Stimulated activated CD8-positive, alpha-beta memory T cell treated with anti-CD3 and anti-CD28 coated beads, Interleukin-4, amount 100 ng/mL, for 1 hour (primary cell): ENCODE results near the gene HMX1.

Experiments used
- DNase-seq, 2 donors: peaks; one replicate each; pipeline ENCODE4 v3.0.0-alpha.2; 2020; ENCODE audit warnings: low read depth in 2 of 2, low spot score in 1 of 2

The HMX1 gene

GRCh38 chr4:8842614-8843013, 29.0 kb downstream of the HMX1 start:
- no peak for DNase-seq

GRCh38 chr4:8841678-8842268, 29.9 kb downstream of the HMX1 start:
- no peak for DNase-seq

GRCh38 chr4:8840816-8841455, 30.7 kb downstream of the HMX1 start:
- no peak for DNase-seq

- no peak for DNase-seq
Observed at GRCh38 chr4:8840006-8840793, 31.4 kb downstream of the HMX1 start.

GRCh38 chr4:8838961-8839431, 32.6 kb downstream of the HMX1 start:
- DNase-seq, result no peak

GRCh38 chr4:8838296-8838960, 33.2 kb downstream of the HMX1 start:
- DNase-seq, result no peak

GRCh38 chr4:8837181-8837841, 34.3 kb downstream of the HMX1 start:
- no peak for DNase-seq

GRCh38 chr4:8836664-8837171, 34.9 kb downstream of the HMX1 start:
- no peak for DNase-seq

GRCh38 chr4:8835521-8836365, 35.9 kb downstream of the HMX1 start:
- DNase-seq, result no peak

- DNase-seq, result no peak
Observed at GRCh38 chr4:8834681-8835220, 36.9 kb downstream of the HMX1 start.

- no peak for DNase-seq
Observed at GRCh38 chr4:8832113-8832915, 39.3 kb downstream of the HMX1 start.

GRCh38 chr4:8831221-8832112, 40.2 kb downstream of the HMX1 start:
- no peak for DNase-seq

GRCh38 chr4:8830611-8831200, 40.9 kb downstream of the HMX1 start:
- DNase-seq, result no peak

GRCh38 chr4:8830056-8830455, 41.6 kb downstream of the HMX1 start:
- DNase-seq, result no peak

- no peak for DNase-seq
Observed at GRCh38 chr4:8829584-8829983, 42.1 kb downstream of the HMX1 start.

GRCh38 chr4:8828869-8829268, 42.8 kb downstream of the HMX1 start:
- DNase-seq, result no peak

GRCh38 chr4:8821151-8821950, 50.3 kb downstream of the HMX1 start:
- DNase-seq, result no peak
